Stimulated activated CD8-positive, alpha-beta memory T cell treated with anti-CD3 and anti-CD28 coated beads, Interleukin-7, amount 100 ng/mL, for 4 hours (primary cell): ENCODE measurements around the gene TBPL1.
"Not testable (repeated sequence)": the region's sequence is repeated elsewhere in the genome, so short reads cannot be mapped to it uniquely, and the experiment has no call there.

ENCODE experiments used
- DNase-seq, 2 donors: peaks; one replicate each; pipeline ENCODE4 v3.0.0-alpha.2; 2020; ENCODE audit warnings: low read depth in 2 of 2

TBPL1 gene

GRCh38 chr6:133952815-133953633 lies at the start of gene TBPL1:
TSS of gene TBPL1 (plus strand) at chr6:133953224. CDS start at chr6:133980126, 26,902 bp downstream.
- DNase-seq = peak; percentile 91 to 94

GRCh38 chr6:133903855-133904254 lies 49.2 kb upstream of the TBPL1 start:
- DNase-seq = no peak

GRCh38 chr6:133906050-133906449 lies 47.0 kb upstream of the TBPL1 start:
- no peak for DNase-seq

- DNase-seq = peak; percentile 46 to 58
Observed at GRCh38 chr6:133916650-133917151, 36.3 kb upstream of the TBPL1 start.

GRCh38 chr6:133917781-133918180 lies 35.2 kb upstream of the TBPL1 start:
- no peak for DNase-seq

- no peak for DNase-seq
Observed at GRCh38 chr6:133918208-133918930, 34.7 kb upstream of the TBPL1 start.

GRCh38 chr6:133919362-133919761 lies 33.7 kb upstream of the TBPL1 start:
- DNase-seq = no peak

GRCh38 chr6:133921249-133921859 lies 31.7 kb upstream of the TBPL1 start:
- peak; percentile 14 to 50 for DNase-seq

GRCh38 chr6:133923938-133924593 lies 29.0 kb upstream of the TBPL1 start:
- peak; percentile 20 to 30 for DNase-seq

- not testable (repeated sequence) for DNase-seq
Observed at GRCh38 chr6:133931221-133931620, 21.8 kb upstream of the TBPL1 start.

GRCh38 chr6:133936352-133936751 lies 16.7 kb upstream of the TBPL1 start:
- DNase-seq = not testable (repeated sequence)

- no peak for DNase-seq
Observed at GRCh38 chr6:133937909-133938308, 15.1 kb upstream of the TBPL1 start.

GRCh38 chr6:133938533-133938932 lies 14.5 kb upstream of the TBPL1 start:
- DNase-seq = no peak

- DNase-seq = no peak
Observed at GRCh38 chr6:133939778-133940667, 13.0 kb upstream of the TBPL1 start.

- DNase-seq = no peak
Observed at GRCh38 chr6:133945158-133945557, 7.9 kb upstream of the TBPL1 start.

- no peak for DNase-seq
Observed at GRCh38 chr6:133947302-133947900, 5.6 kb upstream of the TBPL1 start.

GRCh38 chr6:133948472-133948871 lies 4.6 kb upstream of the TBPL1 start:
- DNase-seq = no peak

- no peak for DNase-seq
Observed at GRCh38 chr6:133951227-133951626, 1.8 kb upstream of the TBPL1 start.

- peak; percentile 17 to 26 for DNase-seq
Observed at GRCh38 chr6:133951881-133952814, 876 bp upstream of the TBPL1 start.
